Fibroblast of skin of left biceps (primary cell): ENCODE results near the gene LRPAP1.
A peak's percentile ranks its signal among the peaks of the same experiment; 100 is the strongest.
"Not testable (repeated sequence)": the region's sequence is repeated elsewhere in the genome, so short reads cannot be mapped to it uniquely, and the experiment has no call there.

Source experiments
- DNase-seq, 2 experiments: peaks; one replicate each; pipeline ENCODE4 v3.0.0-alpha.2; 2013; ENCODE audit warnings: low read depth in 2 of 2

Gene LRPAP1

GRCh38 chr4:3531879-3532750, at the start of gene LRPAP1:
Gene LRPAP1, minus strand, starts transcription at chr4:3532422. Its CDS starts 10 bp downstream, at chr4:3532412.
- DNase-seq: peak; percentile 62 to 67

- not testable (repeated sequence) for DNase-seq
Observed at GRCh38 chr4:3581334-3582090, 49.3 kb upstream of the LRPAP1 start.

GRCh38 chr4:3580859-3581258, 48.6 kb upstream of the LRPAP1 start:
- DNase-seq: not testable (repeated sequence)

GRCh38 chr4:3578527-3579144, 46.4 kb upstream of the LRPAP1 start:
- DNase-seq: not testable (repeated sequence)

- not testable (repeated sequence) for DNase-seq
Observed at GRCh38 chr4:3578052-3578451, 45.8 kb upstream of the LRPAP1 start.

- DNase-seq: not testable (repeated sequence)
Observed at GRCh38 chr4:3577208-3577892, 45.1 kb upstream of the LRPAP1 start.

- not testable (repeated sequence) for DNase-seq
Observed at GRCh38 chr4:3576533-3577207, 44.4 kb upstream of the LRPAP1 start.

- not testable (repeated sequence) for DNase-seq
Observed at GRCh38 chr4:3575426-3576369, 43.5 kb upstream of the LRPAP1 start.

GRCh38 chr4:3574865-3575264, 42.6 kb upstream of the LRPAP1 start:
- not testable (repeated sequence) for DNase-seq

GRCh38 chr4:3574346-3574745, 42.1 kb upstream of the LRPAP1 start:
- not testable (repeated sequence) for DNase-seq

GRCh38 chr4:3573131-3573530, 40.9 kb upstream of the LRPAP1 start:
- DNase-seq: no peak

GRCh38 chr4:3572363-3572762, 40.1 kb upstream of the LRPAP1 start:
- no peak for DNase-seq

GRCh38 chr4:3571921-3572320, 39.7 kb upstream of the LRPAP1 start:
- no peak for DNase-seq

GRCh38 chr4:3570923-3571322, 38.7 kb upstream of the LRPAP1 start:
- not testable (repeated sequence) for DNase-seq

- DNase-seq: not testable (repeated sequence)
Observed at GRCh38 chr4:3569611-3570010, 37.4 kb upstream of the LRPAP1 start.

- DNase-seq: not testable (repeated sequence)
Observed at GRCh38 chr4:3566701-3567100, 34.5 kb upstream of the LRPAP1 start.

- not testable (repeated sequence) for DNase-seq
Observed at GRCh38 chr4:3566301-3566700, 34.1 kb upstream of the LRPAP1 start.

- not testable (repeated sequence) for DNase-seq
Observed at GRCh38 chr4:3564948-3565347, 32.7 kb upstream of the LRPAP1 start.

- DNase-seq: no peak
Observed at GRCh38 chr4:3563403-3563802, 31.2 kb upstream of the LRPAP1 start.

- not testable (repeated sequence) for DNase-seq
Observed at GRCh38 chr4:3562127-3562526, 29.9 kb upstream of the LRPAP1 start.
